Measurements from ENCODE around the gene GGT7. TPM values are rescaled to one million over a fixed set of nuclear protein-coding genes. Genes with fewer than 3 reads are reported as not detected.

The GGT7 gene
- total RNA-seq, 2 experiments from 2014 or later, result 1.8 to 2.7 TPM

- CTCF ChIA-PET (ENCODE audit: unreplicated experiment), result interaction anchor here (0.6 to 1.1 kb wide), 3 partner anchors 75 to 883 kb away, joined by 3 to 8 read pairs (median 4); no protein-coding TSS in a partner anchor
- no peak for DNase-seq (ENCODE audit: low spot score)
- Histone ChIP-seq H4K20me1 (ENCODE audit: insufficient read depth, low read length) (no peaks in the 10 kb centered on the region), H3K4me2 (ENCODE audit: low read length) (peak within 1 kb of the TSS; percentile 66), H3K27ac (ENCODE audit: low read depth, low read length, poor library complexity, severe bottlenecking) (no peak within 1 kb of the TSS), H3K9me2 (ENCODE audit: insufficient read depth, low read length) (no peaks in the 10 kb centered on the region), H3K4me1 (ENCODE audit: insufficient read depth, low read length, poor library complexity, severe bottlenecking) (peaks cover 43% of the 10 kb centered on the region), H3K79me2 (ENCODE audit: insufficient read depth, low read depth, low read length) (no peaks in the 10 kb centered on the region), H3K4me3 (ENCODE audit: low read depth, low read length, poor library complexity, severe bottlenecking) (peak within 1 kb of the TSS; percentile 66), H3K36me3 (ENCODE audit: insufficient read depth, low read length) (no peaks in the 10 kb centered on the region), H3K9me3 (ENCODE audit: low read length) (no peaks in the 10 kb centered on the region), H2AFZ (ENCODE audit: low read length) (peak within 1 kb of the TSS; percentile 71; the same call in 1 of the 2 replicates)
- no TSS peak for BruUV-seq (replicated peaks)
- TF ChIP-seq CTCF (conservative IDR thresholded peaks at IDR 0.05; ENCODE audit: low read length) (no peak), EZH2phosphoT487 (IDR thresholded peaks at IDR 0.05; ENCODE audit: borderline replicate concordance, low read depth, low read length) (no peak)
- intact Hi-C loops (cut with micrococcal nuclease; ENCODE audit: unreplicated experiment), result loop anchor here (10.0 kb wide), 1 partner anchor 398 kb away; the partner anchor contains the start of gene MMP24OS
- POLR2A ChIA-PET, result interaction anchor here (0.7 to 1.3 kb wide), 5 partner anchors 8 to 374 kb away, joined by 3 to 10 read pairs (median 4); partner anchors contain the start of genes GSS and MYH7B
These were observed 4.0 kb upstream of the GGT7 start, which contains the start of gene ACSS2 for GRCh38 chr20:34876406-34877282. TSS of gene ACSS2 (plus strand) at chr20:34876612. CDS start at chr20:34876646, 34 bp downstream.

GRCh38 chr20:34875642-34876405 lies 3.2 kb upstream of the GGT7 start:
- POLR2A ChIA-PET, result interaction anchor here (0.7 to 1.3 kb wide), 5 partner anchors 9 to 375 kb away, joined by 3 to 10 read pairs (median 4); partner anchors contain the start of genes GSS and MYH7B
- H3K9me2 ChIP-seq (ENCODE audit: insufficient read depth, low read length), result no peaks in the 10 kb centered on the region
- intact Hi-C loops (cut with micrococcal nuclease; ENCODE audit: unreplicated experiment), result loop anchor here (10.0 kb wide), 1 partner anchor 399 kb away; the partner anchor contains the start of gene MMP24OS
- H3K36me3 ChIP-seq (ENCODE audit: insufficient read depth, low read length), result no peaks in the 10 kb centered on the region
- peak overlapping the region; percentile 66 for H3K4me3 ChIP-seq (ENCODE audit: low read depth, low read length, poor library complexity, severe bottlenecking)
- H4K20me1 ChIP-seq (ENCODE audit: insufficient read depth, low read length), result no peaks in the 10 kb centered on the region
- no peaks in the 10 kb centered on the region for H3K9me3 ChIP-seq (ENCODE audit: low read length)
- TF ChIP-seq EZH2phosphoT487 (IDR thresholded peaks at IDR 0.05; ENCODE audit: borderline replicate concordance, low read depth, low read length) (no peak), CTCF (conservative IDR thresholded peaks at IDR 0.05; ENCODE audit: low read length) (peak; percentile 47; the same call in 1 of the 2 replicates)
- peak overlapping the region; percentile 66 for H3K4me2 ChIP-seq (ENCODE audit: low read length)
- CTCF ChIA-PET (ENCODE audit: unreplicated experiment), result interaction anchor here (0.6 to 2.3 kb wide), 5 partner anchors 75 to 882 kb away, joined by 3 to 14 read pairs (median 4); partner anchors contain the start of genes GSS and MYH7B
- peak overlapping the region; percentile 71; the same call in 1 of the 2 replicates for H2AFZ ChIP-seq (ENCODE audit: low read length)
- peak; percentile 91 for DNase-seq (ENCODE audit: low spot score)
- no TSS peak for BruUV-seq (replicated peaks)
- no peak overlapping the region for H3K27ac ChIP-seq (ENCODE audit: low read depth, low read length, poor library complexity, severe bottlenecking)
- H3K79me2 ChIP-seq (ENCODE audit: insufficient read depth, low read depth, low read length), result no peaks in the 10 kb centered on the region
- peaks cover 43% of the 10 kb centered on the region for H3K4me1 ChIP-seq (ENCODE audit: insufficient read depth, low read length, poor library complexity, severe bottlenecking)
